Caco-2 (cell line): Measurements from ENCODE around the gene SDC1. TPM values are rescaled to one million over a fixed set of nuclear protein-coding genes. Genes with fewer than 3 reads are reported as not detected.

Source experiments
- BruUV-seq: library from RNA; stranded (reverse); fragments of 400-500 nt; replicated peaks from 2 replicates; lab custom pipeline; 2021; lab: Mats Ljungman, UMichigan
- CTCF ChIA-PET: fragments of 300-600 bp; sonication (Branson Sonifier 250); formaldehyde crosslinking; loops from one replicate; lab custom pipeline; 2022; ENCODE audit warnings: antibody characterized with exemption; lab: Charles Lee
- POLR2A ChIA-PET: fragments of 300-600 bp; sonication (Branson Sonifier 250); formaldehyde crosslinking; loops from one replicate; lab custom pipeline; 2022; ENCODE audit warnings: antibody characterized with exemption; lab: Charles Lee
- DNase-seq, 2 experiments: peaks; one replicate each; pipeline versions ENCODE4 v3.0.0 to v3.0.0-alpha.2; 2020 to 2022
- H3K27me3 ChIP-seq: replicated peaks from 2 replicates; pipeline ENCODE4 v1.6.0; 2011; ENCODE audit warnings: low read length; ENCODE audit not compliant: control insufficient read depth, insufficient read depth
- H3K36me3 ChIP-seq: 2 replicates; pipeline ENCODE4 v1.5.1; 2011; ENCODE audit warnings: low read length; ENCODE audit not compliant: control insufficient read depth, insufficient read depth
- H3K4me1 ChIP-seq: fragments of 250-450 bp; sonication (Bioruptor Pico); 2 replicates; pipeline ENCODE4 v1.5.1; 2020; ENCODE audit warnings: mild to moderate bottlenecking
- H3K4me3 ChIP-seq: 2 replicates; pipeline ENCODE4 v1.5.1; 2011; ENCODE audit warnings: low read depth, mild to moderate bottlenecking, control low read depth, low read length
- H3K9me3 ChIP-seq: fragments of 250-450 bp; sonication (Bioruptor Pico); 2 replicates; pipeline ENCODE4 v1.5.1; 2020; ENCODE audit warnings: mild to moderate bottlenecking, moderate library complexity
- H3K27ac Mint-ChIP-seq: one replicate; pipeline ENCODE4 v1.8.0; 2022; ENCODE audit warnings: mixed read lengths; ENCODE audit not compliant: unreplicated experiment
- H3K27me3 Mint-ChIP-seq: one replicate; pipeline ENCODE4 v1.8.0; 2022; ENCODE audit warnings: mixed read lengths; ENCODE audit not compliant: insufficient read depth, unreplicated experiment
- H3K36me3 Mint-ChIP-seq: one replicate; pipeline ENCODE4 v1.8.0; 2022; ENCODE audit warnings: mild to moderate bottlenecking, mixed read lengths; ENCODE audit not compliant: insufficient read depth, unreplicated experiment
- H3K4me1 Mint-ChIP-seq: one replicate; pipeline ENCODE4 v1.8.0; 2022; ENCODE audit warnings: low read depth, mixed read lengths; ENCODE audit not compliant: unreplicated experiment
- H3K4me3 Mint-ChIP-seq: one replicate; pipeline ENCODE4 v1.8.0; 2022; ENCODE audit warnings: mild to moderate bottlenecking, moderate library complexity, mixed read lengths; ENCODE audit not compliant: unreplicated experiment
- H3K9me3 Mint-ChIP-seq: one replicate; pipeline ENCODE4 v1.8.0; 2022; ENCODE audit warnings: mixed read lengths; ENCODE audit not compliant: unreplicated experiment
- CTCF ChIP-seq, 2 experiments: fragments of 200-600 bp in 1 of 2; IDR thresholded peaks; 1 replicate in 1 of 2; 2 replicates in 1 of 2; pipeline versions ENCODE4 v1.5.1 to v1.8.0; 2011 to 2022; ENCODE audit warnings: antibody characterized with exemption in 1 of 2, control low read depth in 1 of 2, inconsistent platforms in 1 of 2, low read depth in 1 of 2, low read length in 1 of 2, mild to moderate bottlenecking in 1 of 2, moderate library complexity in 1 of 2; ENCODE audit not compliant: insufficient read depth in 1 of 2, severe bottlenecking in 1 of 2, unreplicated experiment in 1 of 2
- intact Hi-C: fragments of 100-400 bp; cut with micrococcal nuclease; formaldehyde crosslinking; loops from one replicate; pipeline ENCODE4 v1.10.0; 2022; ENCODE audit not compliant: unreplicated experiment
- total RNA-seq: library from RNA; stranded (reverse); gene quantifications from 2 replicates; pipeline ENCODE4 v1.2.3, GENCODE V29; 2022

The SDC1 gene
- total RNA-seq, 1 experiment from 2014 or later = 24.3 TPM

- TF ChIP-seq CTCF (IDR thresholded peaks at IDR 0.05; ENCODE audit: insufficient read depth in 1 of 2, low read depth in 1 of 2, low read length in 1 of 2, severe bottlenecking in 1 of 2, unreplicated experiment in 1 of 2) = no peak
- Mint-ChIP-seq H3K9me3 (no peaks in the 10 kb centered on the region), H3K4me3 (no peak overlapping the region), H3K27ac (no peak overlapping the region), H3K27me3 (no peaks in the 10 kb centered on the region), H3K36me3 (peaks cover 12% of the 10 kb centered on the region), H3K4me1 (peaks cover 21% of the 10 kb centered on the region)
- intact Hi-C loops = no loop called here
- DNase-seq = no peak
- no TSS peak for BruUV-seq
- peaks cover 16% of the 10 kb centered on the region for H3K4me1 ChIP-seq
- no peak overlapping the region for H3K4me3 ChIP-seq
- H3K36me3 ChIP-seq = peaks cover 4% of the 10 kb centered on the region; the same call in 1 of the 2 replicates
- H3K9me3 ChIP-seq = no peaks in the 10 kb centered on the region
- no peaks in the 10 kb centered on the region for H3K27me3 ChIP-seq
- ChIA-PET CTCF (no interaction called here), POLR2A (no interaction called here)
These were observed 25.2 kb downstream of the SDC1 start for GRCh38 chr2:20199633-20200270.

GRCh38 chr2:20198796-20199632, 25.9 kb downstream of the SDC1 start:
- no peak for TF ChIP-seq CTCF (IDR thresholded peaks at IDR 0.05; ENCODE audit: insufficient read depth in 1 of 2, low read depth in 1 of 2, low read length in 1 of 2, severe bottlenecking in 1 of 2, unreplicated experiment in 1 of 2)
- Histone ChIP-seq H3K36me3 (peaks cover 4% of the 10 kb centered on the region; the same call in 1 of the 2 replicates), H3K27me3 (no peaks in the 10 kb centered on the region), H3K4me1 (peaks cover 16% of the 10 kb centered on the region), H3K9me3 (no peaks in the 10 kb centered on the region), H3K4me3 (no peak overlapping the region)
- Mint-ChIP-seq H3K9me3 (no peaks in the 10 kb centered on the region), H3K36me3 (peaks cover 12% of the 10 kb centered on the region), H3K4me1 (peaks cover 21% of the 10 kb centered on the region), H3K4me3 (no peak overlapping the region), H3K27me3 (no peaks in the 10 kb centered on the region), H3K27ac (no peak overlapping the region)
- BruUV-seq = no TSS peak
- CTCF ChIA-PET = no interaction called here
- POLR2A ChIA-PET = no interaction called here
- no peak for DNase-seq
- intact Hi-C loops = no loop called here

- intact Hi-C loops = no loop called here
- H3K36me3 Mint-ChIP-seq = peaks cover 11% of the 10 kb centered on the region
- peaks cover 1% of the 10 kb centered on the region; the same call in 1 of the 2 replicates for H3K36me3 ChIP-seq
- no peak for TF ChIP-seq CTCF (IDR thresholded peaks at IDR 0.05; ENCODE audit: insufficient read depth in 1 of 2, low read depth in 1 of 2, low read length in 1 of 2, severe bottlenecking in 1 of 2, unreplicated experiment in 1 of 2)
- H3K27me3 Mint-ChIP-seq = no peaks in the 10 kb centered on the region
- H3K9me3 Mint-ChIP-seq = no peaks in the 10 kb centered on the region
- ChIA-PET POLR2A (no interaction called here), CTCF (no interaction called here)
- no TSS peak for BruUV-seq
- H3K4me3 ChIP-seq = no peak overlapping the region
- H3K27me3 ChIP-seq = no peaks in the 10 kb centered on the region
- H3K4me1 Mint-ChIP-seq = peaks cover 21% of the 10 kb centered on the region
- no peak overlapping the region for H3K4me3 Mint-ChIP-seq
- H3K4me1 ChIP-seq = peaks cover 16% of the 10 kb centered on the region
- H3K9me3 ChIP-seq = no peaks in the 10 kb centered on the region
- no peak for DNase-seq
- no peak overlapping the region for H3K27ac Mint-ChIP-seq
These were observed 26.9 kb downstream of the SDC1 start for GRCh38 chr2:20198001-20198400.
